Stimulated activated naive CD8-positive, alpha-beta T cell treated with anti-CD3 and anti-CD28 coated beads, Interleukin-15, Interleukin-2, amounts not matched to agents 100 ng/mL and 50 ng/mL, for 24 hours (primary cell): ENCODE results near the gene C2CD4D.

ENCODE experiments used
- H3K27ac Mint-ChIP-seq: one replicate; pipeline ENCODE4 v1.8.0; 2021; ENCODE audit warnings: mild to moderate bottlenecking, mixed read lengths
- H3K27me3 Mint-ChIP-seq: one replicate; pipeline ENCODE4 v1.8.0; 2021; ENCODE audit warnings: mixed read lengths
- H3K36me3 Mint-ChIP-seq: one replicate; pipeline ENCODE4 v1.8.0; 2021; ENCODE audit warnings: low read depth, mixed read lengths
- H3K4me1 Mint-ChIP-seq: one replicate; pipeline ENCODE4 v1.8.0; 2021; ENCODE audit warnings: low read depth, mixed read lengths
- H3K4me3 Mint-ChIP-seq: one replicate; pipeline ENCODE4 v1.8.0; 2021; ENCODE audit warnings: mild to moderate bottlenecking, mixed read lengths
- H3K9me3 Mint-ChIP-seq: one replicate; pipeline ENCODE4 v1.8.0; 2021; ENCODE audit warnings: mixed read lengths

Gene C2CD4D

DNA sequence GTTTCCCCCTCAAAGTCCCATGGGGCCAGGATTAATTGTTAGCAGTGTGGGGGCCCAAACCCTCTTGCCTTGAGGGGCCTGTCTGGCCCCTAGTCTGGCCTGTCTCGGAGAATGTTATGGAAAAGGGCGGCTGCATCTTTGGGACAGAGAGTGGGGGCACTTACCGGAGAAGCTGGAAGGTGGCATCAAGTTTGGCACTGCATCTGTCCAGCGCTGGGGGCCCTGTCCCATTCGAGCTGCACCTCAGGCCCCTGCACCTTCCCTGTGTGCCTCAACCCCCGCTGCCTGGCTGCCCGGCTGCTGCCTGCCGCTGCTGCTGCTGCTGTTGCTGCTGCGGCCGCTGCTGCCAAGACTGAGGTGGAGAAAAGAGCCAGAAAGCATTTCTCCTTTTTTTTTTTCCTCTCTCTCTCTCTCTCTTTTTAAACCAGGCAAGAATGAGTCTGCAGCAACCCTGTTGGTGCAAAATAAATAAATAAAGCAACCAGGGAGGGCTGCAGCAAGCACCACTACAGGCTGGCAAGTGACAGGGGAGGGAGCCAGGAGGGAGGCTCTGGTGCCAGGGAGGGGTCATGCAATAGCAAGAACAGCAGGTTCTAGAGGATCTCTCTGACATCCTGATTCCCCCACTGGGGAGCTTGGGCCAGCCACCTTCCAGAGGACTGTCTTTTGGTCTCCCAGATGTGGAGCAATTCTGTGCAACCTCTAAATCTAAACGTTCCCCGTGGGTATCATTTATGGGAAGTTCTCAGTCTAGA lies 34.4 kb downstream of the C2CD4D start, which contains the start of gene LINGO4:
Gene LINGO4, minus strand, starts transcription at position 354 of the 755 bp plus-strand sequence. CDS start 2,715 bp downstream, outside the sequence.
- Mint-ChIP-seq H3K27me3 (peaks cover 4% of the 10 kb centered on the region), H3K36me3 (no peaks in the 10 kb centered on the region), H3K4me3 (no peak within 1 kb of the TSS), H3K27ac (no peak within 1 kb of the TSS), H3K4me1 (peaks cover 4% of the 10 kb centered on the region), H3K9me3 (no peaks in the 10 kb centered on the region)

DNA sequence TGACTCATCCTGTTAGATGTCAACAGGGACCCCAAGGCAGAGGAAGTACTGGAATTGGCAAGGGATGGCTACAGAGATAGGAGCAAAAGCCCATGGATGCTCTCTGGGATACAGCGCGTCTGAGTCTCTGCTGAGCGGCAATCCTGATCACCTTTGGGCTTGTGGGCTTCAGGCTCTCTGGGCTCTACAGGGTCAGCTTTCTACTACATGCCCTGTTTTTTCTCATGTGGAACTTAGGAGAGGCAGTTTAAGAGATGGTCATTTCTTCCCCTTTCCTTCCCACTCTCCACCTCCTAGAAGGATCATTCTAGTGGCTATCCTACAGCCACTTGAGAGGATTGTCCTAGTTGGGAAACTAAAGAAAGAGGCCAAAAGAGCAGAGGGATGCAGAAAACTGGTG lies 35.7 kb downstream of the C2CD4D start:
- H3K4me1 Mint-ChIP-seq = peaks cover 4% of the 10 kb centered on the region
- H3K27me3 Mint-ChIP-seq = peaks cover 9% of the 10 kb centered on the region
- no peak overlapping the region for H3K4me3 Mint-ChIP-seq
- no peaks in the 10 kb centered on the region for H3K9me3 Mint-ChIP-seq
- H3K36me3 Mint-ChIP-seq = no peaks in the 10 kb centered on the region
- no peak overlapping the region for H3K27ac Mint-ChIP-seq

DNA sequence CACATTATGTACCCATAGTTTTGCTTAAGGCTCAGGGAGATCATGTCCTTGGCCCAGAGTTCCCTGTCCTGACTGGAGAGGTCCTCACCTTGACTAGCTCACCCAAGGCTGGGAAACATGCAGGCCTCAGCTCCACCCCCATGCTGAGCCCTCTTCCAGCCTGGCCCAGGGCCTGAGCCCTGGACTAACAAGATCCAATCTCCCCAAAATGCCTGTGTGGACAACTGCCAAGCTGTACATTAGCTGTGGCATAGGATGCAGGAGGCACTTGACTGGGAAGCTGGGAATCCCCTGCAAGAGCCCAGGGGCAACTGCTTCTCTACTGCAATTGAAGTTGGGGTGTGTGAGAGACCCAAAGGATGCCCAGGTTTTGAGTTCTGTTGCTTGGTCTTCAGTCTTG lies 36.5 kb downstream of the C2CD4D start:
- H3K27ac Mint-ChIP-seq = no peak overlapping the region

DNA sequence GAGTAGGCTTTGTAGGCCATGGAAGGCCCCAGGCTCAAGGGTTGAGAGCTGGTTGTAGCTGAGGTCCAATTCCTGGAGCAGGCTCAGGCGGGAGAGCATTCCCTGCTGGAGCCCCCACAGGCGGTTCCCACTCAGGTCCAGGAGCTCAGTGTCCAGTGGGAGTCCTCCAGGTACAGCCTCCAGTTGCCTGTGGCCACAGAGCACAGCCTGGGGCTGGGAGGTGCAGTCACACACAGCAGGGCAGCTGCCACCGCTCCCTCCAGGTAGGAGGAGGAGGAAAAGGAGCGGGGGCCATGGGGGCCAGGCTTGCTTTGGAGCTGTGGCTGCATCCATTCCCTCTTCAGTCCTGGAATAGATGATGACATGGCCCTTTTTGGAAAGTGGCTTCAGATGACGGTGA lies 37.2 kb downstream of the C2CD4D start:
- H3K27me3 Mint-ChIP-seq = peaks cover 9% of the 10 kb centered on the region
- H3K36me3 Mint-ChIP-seq = no peaks in the 10 kb centered on the region
- H3K4me3 Mint-ChIP-seq = no peak overlapping the region
- peaks cover 4% of the 10 kb centered on the region for H3K4me1 Mint-ChIP-seq
- H3K27ac Mint-ChIP-seq = no peak overlapping the region
- H3K9me3 Mint-ChIP-seq = no peaks in the 10 kb centered on the region

More for the DNA sequence above, 36.5 kb downstream of the C2CD4D start:
- H3K27me3 Mint-ChIP-seq = peaks cover 9% of the 10 kb centered on the region
- no peak overlapping the region for H3K4me3 Mint-ChIP-seq
- no peaks in the 10 kb centered on the region for H3K9me3 Mint-ChIP-seq
- H3K36me3 Mint-ChIP-seq = no peaks in the 10 kb centered on the region
- H3K4me1 Mint-ChIP-seq = peaks cover 4% of the 10 kb centered on the region

DNA sequence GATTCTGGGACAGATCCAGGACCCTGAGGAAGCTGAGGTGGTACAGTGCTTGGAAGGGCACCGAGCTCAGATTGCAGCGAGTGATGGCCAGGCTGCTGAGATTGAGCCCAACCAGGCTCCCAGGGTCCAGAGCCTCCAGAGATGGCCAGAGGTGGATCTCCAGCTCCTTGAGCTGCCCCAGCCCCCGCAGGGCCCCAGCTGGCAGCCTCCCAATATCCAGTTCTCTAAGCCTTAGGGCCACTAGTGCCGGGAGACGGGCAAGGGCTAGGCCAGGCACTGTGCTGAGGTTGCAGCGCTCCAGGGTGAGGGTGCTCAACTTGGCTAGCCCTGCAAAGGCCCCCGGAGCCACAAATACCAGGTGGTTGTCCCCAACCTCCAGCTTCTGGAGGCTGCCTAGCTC lies 37.8 kb downstream of the C2CD4D start:
- Mint-ChIP-seq H3K36me3 (no peaks in the 10 kb centered on the region), H3K9me3 (no peaks in the 10 kb centered on the region), H3K27me3 (peaks cover 9% of the 10 kb centered on the region), H3K4me3 (no peak overlapping the region), H3K4me1 (peaks cover 4% of the 10 kb centered on the region), H3K27ac (no peak overlapping the region)

DNA sequence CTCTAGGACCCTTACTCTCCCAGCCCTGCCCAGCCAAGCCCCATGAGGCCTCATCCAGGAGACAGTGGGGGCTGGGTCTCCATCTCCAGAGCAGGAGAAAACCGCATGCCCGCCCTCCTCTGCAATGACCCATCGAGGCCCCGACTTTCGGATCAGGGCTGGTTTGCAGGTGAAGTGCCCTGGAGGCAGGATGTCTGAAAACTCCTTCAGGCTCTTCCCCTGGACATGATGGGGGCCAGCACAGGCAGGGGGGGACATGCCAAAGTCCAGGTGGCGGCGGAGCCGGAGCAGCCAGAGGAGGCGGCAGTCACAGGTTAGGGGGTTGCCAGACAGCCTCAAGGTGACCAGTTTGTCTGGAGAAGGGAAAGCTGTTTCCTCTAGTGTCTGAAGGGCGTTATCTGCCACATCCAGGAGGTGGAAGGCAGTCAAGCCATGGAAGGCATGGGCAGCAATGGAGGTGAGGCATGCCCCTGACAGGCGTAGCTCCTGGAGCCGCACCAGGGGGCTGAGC lies 38.3 kb downstream of the C2CD4D start:
- Mint-ChIP-seq H3K27me3 (peaks cover 9% of the 10 kb centered on the region), H3K27ac (no peak overlapping the region), H3K4me1 (peaks cover 4% of the 10 kb centered on the region), H3K9me3 (no peaks in the 10 kb centered on the region), H3K4me3 (no peak overlapping the region), H3K36me3 (no peaks in the 10 kb centered on the region)

DNA sequence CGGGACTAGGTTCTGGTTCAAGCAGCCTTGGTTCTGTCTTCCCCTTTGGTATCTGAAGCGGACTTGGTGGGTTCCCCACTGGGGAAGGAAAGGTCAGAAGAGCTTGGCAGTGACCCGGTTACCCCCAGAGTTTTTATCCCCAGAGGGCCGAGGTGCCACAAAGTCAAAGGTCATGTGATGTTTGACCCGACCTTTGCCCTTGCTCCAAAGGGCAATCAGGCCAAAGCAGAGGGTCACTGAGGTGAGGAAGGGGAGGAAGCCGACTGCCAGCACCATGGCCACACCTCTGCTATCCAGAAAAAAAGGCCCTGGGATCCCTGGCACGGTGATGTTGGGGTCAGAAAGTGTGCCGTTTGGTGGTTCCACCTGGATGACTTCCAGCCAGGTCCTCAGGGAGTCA lies 38.8 kb downstream of the C2CD4D start:
- Mint-ChIP-seq H3K4me1 (peaks cover 4% of the 10 kb centered on the region), H3K4me3 (no peak overlapping the region), H3K27me3 (peaks cover 9% of the 10 kb centered on the region), H3K36me3 (no peaks in the 10 kb centered on the region), H3K9me3 (no peaks in the 10 kb centered on the region), H3K27ac (no peak overlapping the region)

DNA sequence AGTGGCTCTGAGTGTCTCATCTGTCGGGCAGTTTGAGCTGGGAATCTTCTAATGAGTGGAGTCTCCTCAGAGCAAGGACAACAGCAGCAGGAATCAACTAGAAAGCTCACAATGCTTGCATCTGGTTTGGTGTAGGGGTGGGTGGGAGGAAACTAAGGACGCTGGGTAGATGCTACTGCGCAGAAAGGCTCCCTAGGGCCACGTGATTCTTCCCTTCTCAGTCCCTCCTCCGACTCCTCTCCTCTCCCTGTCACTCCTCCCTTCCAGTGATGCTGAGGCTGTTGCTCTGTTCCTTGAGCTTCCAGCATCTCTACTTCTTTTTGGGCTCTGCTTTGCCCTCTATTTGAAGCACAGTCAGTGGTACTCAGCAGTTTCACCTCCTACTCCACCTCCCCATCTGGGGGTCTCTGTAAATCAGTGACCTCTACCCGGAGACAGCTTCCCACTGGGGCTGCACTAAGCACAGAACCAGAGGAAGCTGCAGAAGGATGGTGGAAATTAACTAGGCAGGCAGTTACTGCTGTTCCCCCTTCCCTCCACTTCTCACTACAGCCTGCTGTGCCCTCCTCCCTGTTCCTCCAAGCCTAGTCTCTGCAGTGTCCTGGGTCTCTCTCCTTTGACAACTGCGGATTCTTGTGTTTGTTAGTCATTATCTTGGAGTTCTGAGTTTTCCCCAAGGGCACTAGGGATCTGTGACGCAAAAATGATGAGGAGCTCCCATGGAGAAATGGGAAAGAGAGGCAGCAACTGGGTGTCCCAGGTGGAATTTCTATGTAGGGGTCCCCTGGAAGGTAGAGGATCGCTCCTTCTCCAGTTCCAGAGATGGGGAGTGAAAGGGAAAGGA lies 40.2 kb downstream of the C2CD4D start:
- peaks cover 4% of the 10 kb centered on the region for H3K4me1 Mint-ChIP-seq
- H3K27ac Mint-ChIP-seq = no peak overlapping the region
- H3K27me3 Mint-ChIP-seq = peaks cover 9% of the 10 kb centered on the region
- H3K4me3 Mint-ChIP-seq = no peak overlapping the region
- no peaks in the 10 kb centered on the region for H3K9me3 Mint-ChIP-seq
- no peaks in the 10 kb centered on the region for H3K36me3 Mint-ChIP-seq

DNA sequence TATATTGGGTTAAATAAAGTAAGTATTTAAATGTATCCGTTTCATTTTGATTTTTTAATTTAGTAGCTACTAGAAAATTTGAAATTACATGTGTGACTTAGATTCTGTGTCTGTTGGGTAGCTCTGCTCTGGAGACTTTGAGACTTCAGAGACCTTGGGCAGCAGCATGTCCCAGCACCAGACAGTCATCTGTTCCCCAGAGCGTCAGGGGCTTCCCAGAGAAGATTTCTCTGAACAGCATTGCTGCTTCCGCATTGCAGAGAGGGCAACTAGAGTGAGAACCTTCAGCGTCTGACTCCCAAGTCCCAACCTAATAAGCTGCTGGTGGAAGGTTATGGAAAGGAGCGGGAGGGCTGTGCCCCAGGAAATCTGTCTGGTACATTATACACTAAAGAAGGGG lies 41.0 kb downstream of the C2CD4D start:
- peaks cover 9% of the 10 kb centered on the region for H3K27me3 Mint-ChIP-seq
- no peaks in the 10 kb centered on the region for H3K9me3 Mint-ChIP-seq
- no peak overlapping the region for H3K27ac Mint-ChIP-seq
- H3K4me3 Mint-ChIP-seq = no peak overlapping the region
- peaks cover 4% of the 10 kb centered on the region for H3K4me1 Mint-ChIP-seq
- H3K36me3 Mint-ChIP-seq = no peaks in the 10 kb centered on the region

DNA sequence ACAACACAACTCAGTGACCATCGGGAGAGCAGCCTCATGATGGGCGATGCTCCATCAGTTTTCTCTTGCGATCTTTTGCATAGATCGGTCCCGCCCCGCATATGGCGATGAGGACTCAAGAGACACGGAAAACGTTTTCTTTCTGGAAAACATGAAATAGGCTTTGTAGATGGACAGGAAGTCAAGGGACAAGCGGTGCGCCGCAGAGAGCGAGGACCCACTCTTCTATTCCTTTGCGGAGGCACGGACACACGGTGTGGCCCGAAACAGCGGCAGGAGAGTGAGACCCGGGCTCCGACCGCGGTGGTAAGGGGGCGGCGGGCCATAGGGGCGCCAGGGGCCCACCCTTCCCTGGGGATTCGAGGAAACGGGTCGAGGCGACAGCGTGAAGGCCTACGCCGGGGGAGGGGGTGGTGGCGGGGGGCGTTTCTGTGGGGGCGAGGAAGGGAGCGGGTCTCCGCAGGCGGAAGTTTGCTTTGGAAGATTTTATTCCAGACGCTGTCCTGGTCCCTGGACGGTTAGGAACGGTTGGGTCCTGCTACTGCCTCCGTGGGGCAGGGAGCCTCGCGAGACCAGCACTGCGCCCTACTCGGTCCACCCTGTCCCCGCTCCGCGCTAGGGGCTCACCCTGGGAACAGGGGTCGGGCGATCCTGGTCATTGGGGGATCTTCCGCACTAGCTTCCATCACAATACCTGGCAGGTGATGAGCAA lies 48.5 kb downstream of the C2CD4D start:
- Mint-ChIP-seq H3K9me3 (no peaks in the 10 kb centered on the region), H3K36me3 (no peaks in the 10 kb centered on the region), H3K27me3 (no peaks in the 10 kb centered on the region), H3K27ac (peak overlapping the region; percentile 90), H3K4me3 (peak overlapping the region; percentile 96), H3K4me1 (peaks cover 26% of the 10 kb centered on the region)

DNA sequence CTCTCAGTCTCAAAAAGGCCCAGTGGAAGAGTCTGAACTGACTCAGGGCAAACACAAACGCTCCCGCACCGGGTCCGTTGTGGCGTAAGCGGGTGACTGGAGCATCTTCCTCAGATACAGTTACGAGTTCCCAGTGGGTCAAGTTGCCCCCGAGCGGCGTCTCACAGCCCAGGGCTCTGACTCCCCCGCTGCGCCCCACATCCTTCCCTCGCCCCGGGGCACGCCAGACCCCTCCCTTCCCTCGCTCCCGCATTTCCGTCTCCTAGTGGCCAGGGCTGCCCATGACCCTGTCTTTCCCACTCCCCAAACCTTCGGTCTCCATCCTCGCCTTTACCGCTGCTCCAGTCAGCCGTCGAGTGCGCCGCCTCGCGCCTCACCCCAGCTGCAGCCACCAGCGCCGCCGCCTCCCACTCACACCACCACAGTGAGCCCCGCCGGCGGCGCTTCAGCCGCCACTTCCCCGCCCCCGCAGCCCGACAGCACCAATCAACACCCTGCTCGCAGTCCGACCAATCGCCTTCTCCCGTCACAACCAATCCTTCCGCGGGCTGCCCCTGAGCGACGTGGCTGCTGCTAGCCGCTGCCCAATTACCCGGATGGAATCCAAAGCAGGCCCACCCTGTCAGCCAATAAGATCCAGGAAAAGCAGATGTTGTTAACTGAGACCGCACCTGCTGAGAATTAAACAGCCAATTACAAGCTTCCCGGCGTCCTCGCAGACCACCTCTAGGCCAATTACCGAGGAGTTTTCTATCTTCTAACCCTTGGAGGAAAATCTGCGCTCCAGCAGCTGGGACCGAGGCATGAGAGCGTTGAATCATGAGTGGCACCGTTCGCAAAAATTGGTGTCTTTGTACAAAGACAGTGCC lies 49.3 kb downstream of the C2CD4D start, which contains the start of gene TDRKH:
Gene TDRKH, minus strand, starts transcription at position 430 of the 869 bp plus-strand sequence. CDS start 7,478 bp downstream, outside the sequence.
- Mint-ChIP-seq H3K27me3 (no peaks in the 10 kb centered on the region), H3K36me3 (no peaks in the 10 kb centered on the region), H3K9me3 (no peaks in the 10 kb centered on the region), H3K27ac (peak within 1 kb of the TSS; percentile 90), H3K4me3 (peak within 1 kb of the TSS; percentile 96), H3K4me1 (peaks cover 26% of the 10 kb centered on the region)
